ENCODE data around the gene NFKBIB. TPM values are rescaled to one million over a fixed set of nuclear protein-coding genes. Genes with fewer than 3 reads are reported as not detected.
A peak's percentile ranks its signal among the peaks of the same experiment; 100 is the strongest.

NFKBIB gene
- total and polyA plus RNA-seq, 2 of the 13 experiments (the other 11 are each of a cell fraction or from before 2014, with no cell fraction given): 8.6 to 14.9 TPM

GRCh38 chr19:38899447-38900201, at the start of gene NFKBIB, which contains the start of gene SIRT2 (continued):
- TF ChIP-seq NCOA2 (CRISPR knock-in tag; IDR thresholded peaks at IDR 0.05): no peak; the same call in 1 of the 2 replicates
- TF ChIP-seq ZNF75D (CRISPR knock-in tag; IDR thresholded peaks at IDR 0.05; ENCODE audit: borderline replicate concordance): no peak
- TF ChIP-seq ATF4 (CRISPR knock-in tag; IDR thresholded peaks at IDR 0.05): peak in 1 of 2 experiments; percentile 69; a peak in 2 of 4 replicates
- TF ChIP-seq ZBTB46 (CRISPR knock-in tag; IDR thresholded peaks at IDR 0.05; ENCODE audit: borderline replicate concordance): 0 out of 2 replicates have a peak, but pooled peaks have one; percentile 36
- peak; percentile 32; the same call in 1 of the 2 replicates for TF ChIP-seq MIER2 (CRISPR knock-in tag; IDR thresholded peaks at IDR 0.05)
- TF ChIP-seq ZNF343 (CRISPR knock-in tag; IDR thresholded peaks at IDR 0.05): 0 out of 2 replicates have a peak, but pooled peaks have one; percentile 50
- peak; percentile 60; the same call in 1 of the 2 replicates for TF ChIP-seq AHDC1 (CRISPR knock-in tag; IDR thresholded peaks at IDR 0.05; ENCODE audit: borderline replicate concordance)
- peak; percentile 83 for TF ChIP-seq ZNF687 (CRISPR knock-in tag; IDR thresholded peaks at IDR 0.05)
- TF ChIP-seq SUZ12 (IDR thresholded peaks at IDR 0.05; ENCODE audit: low read depth, low read length): peak; percentile 71
- TF ChIP-seq MYC (CRISPR knock-in tag; IDR thresholded peaks at IDR 0.05; ENCODE audit: borderline replicate concordance): peak; percentile 75; the same call in 1 of the 2 replicates
- TF ChIP-seq GMEB1 (CRISPR knock-in tag; IDR thresholded peaks at IDR 0.05; ENCODE audit: borderline replicate concordance): peak; percentile 98
- no peak for TF ChIP-seq ZNF530 (CRISPR knock-in tag; IDR thresholded peaks at IDR 0.05; ENCODE audit: low read depth)
